Activated T-cell treated with anti-CD3 and anti-CD28 coated beads, Interleukin-2, amount 50 U/mL, for 72 hours (primary cell): ENCODE data around the gene KLHL36. TPM values are rescaled to one million over a fixed set of nuclear protein-coding genes. Genes with fewer than 3 reads are reported as not detected.
A peak's percentile ranks its signal among the peaks of the same experiment; 100 is the strongest.

ENCODE experiments used
- ATAC-seq, 2 donors: fragments of 150-1000 bp; cut with Tn5 transposase; replicated peaks in 1 of 2; 2 replicates each; pipeline ENCODE4 v1.10.0; 2021; ENCODE audit warnings: moderate library complexity in 2 of 2, mild to moderate bottlenecking in 1 of 2
- DNase-seq, 2 donors: peaks; one replicate each; pipeline ENCODE4 v3.0.0; 2021 to 2022; ENCODE audit warnings: mixed read lengths in 1 of 2
- H3K27ac Mint-ChIP-seq: one replicate; pipeline ENCODE4 v1.8.0; 2022; ENCODE audit warnings: mild to moderate bottlenecking, moderate library complexity, mixed read lengths
- H3K27me3 Mint-ChIP-seq: one replicate; pipeline ENCODE4 v1.8.0; 2022; ENCODE audit warnings: low read depth, mixed read lengths
- H3K36me3 Mint-ChIP-seq, 2 donors: one replicate each; pipeline ENCODE4 v1.8.0; 2022; ENCODE audit warnings: mixed read lengths in 2 of 2, mild to moderate bottlenecking in 1 of 2; ENCODE audit not compliant: insufficient read depth in 2 of 2
- H3K4me1 Mint-ChIP-seq: one replicate; pipeline ENCODE4 v1.8.0; 2022; ENCODE audit warnings: low read depth, mixed read lengths
- H3K4me3 Mint-ChIP-seq, 2 donors: one replicate each; pipeline ENCODE4 v1.8.0; 2022; ENCODE audit warnings: mild to moderate bottlenecking in 2 of 2, mixed read lengths in 2 of 2, moderate library complexity in 2 of 2
- H3K9me3 Mint-ChIP-seq, 2 donors: one replicate each; pipeline ENCODE4 v1.8.0; 2022; ENCODE audit warnings: mixed read lengths in 2 of 2
- total RNA-seq, 2 donors: library from RNA; stranded (reverse); gene quantifications; one replicate each; pipeline ENCODE4 v1.2.3, GENCODE V29; 2022

Gene KLHL36
- total RNA-seq, 2 donors from 2014 or later = 64.2 to 69.5 TPM

- Mint-ChIP-seq H3K27me3 (no peaks in the 10 kb centered on the region), H3K27ac (peak overlapping the region; percentile 67), H3K4me1 (peaks cover 99% of the 10 kb centered on the region), H3K4me3 (peak overlapping the region; percentile 41 to 66), H3K36me3 (peaks cover 19 to 50% of the 10 kb centered on the region in 2 donors), H3K9me3 (peaks cover 0 to 11% of the 10 kb centered on the region in 2 donors)
- ATAC-seq (no peak), DNase-seq (no peak)
Observed at GRCh38 chr16:84609563-84610177, 38.6 kb upstream of the KLHL36 start.

- ATAC-seq (no peak), DNase-seq (no peak)
- Mint-ChIP-seq H3K36me3 (peaks cover 21 to 54% of the 10 kb centered on the region in 2 donors), H3K4me3 (peak overlapping the region; percentile 41 to 66), H3K9me3 (peaks cover 0 to 11% of the 10 kb centered on the region in 2 donors), H3K4me1 (peaks cover 99% of the 10 kb centered on the region), H3K27me3 (no peaks in the 10 kb centered on the region), H3K27ac (peak overlapping the region; percentile 67)
Observed at GRCh38 chr16:84610376-84610775, 37.9 kb upstream of the KLHL36 start.

GRCh38 chr16:84611041-84611440 is 37.3 kb upstream of the KLHL36 start:
- H3K27me3 Mint-ChIP-seq = no peaks in the 10 kb centered on the region
- H3K4me3 Mint-ChIP-seq = peak overlapping the region; percentile 31 to 66
- ATAC-seq (no peak), DNase-seq (no peak)
- peaks cover 22 to 59% of the 10 kb centered on the region in 2 donors for H3K36me3 Mint-ChIP-seq
- H3K9me3 Mint-ChIP-seq = peaks cover 0 to 11% of the 10 kb centered on the region in 2 donors
- peaks cover 99% of the 10 kb centered on the region for H3K4me1 Mint-ChIP-seq
- peak overlapping the region; percentile 30 for H3K27ac Mint-ChIP-seq

DNA sequence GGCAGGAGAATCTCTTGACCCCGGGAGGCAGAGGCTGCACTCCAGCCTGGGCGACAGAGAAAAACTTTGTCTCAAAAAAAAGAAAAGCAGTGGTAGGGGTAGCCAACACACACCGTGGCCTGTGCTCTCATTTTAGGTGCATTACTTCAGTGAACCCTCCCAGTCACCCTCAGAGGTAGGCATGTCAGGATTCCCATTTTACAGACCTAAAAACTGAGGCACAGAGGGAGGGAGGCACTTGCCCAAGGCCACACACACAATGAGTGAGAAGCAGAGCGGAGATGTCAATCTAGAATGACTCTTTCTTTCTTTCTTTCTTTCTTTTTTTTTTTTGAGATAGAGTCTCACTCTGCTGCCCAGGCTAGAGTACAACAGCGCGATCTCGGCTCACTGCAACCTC is 35.6 kb upstream of the KLHL36 start:
- DNase-seq (no peak), ATAC-seq (no peak)
- Mint-ChIP-seq H3K36me3 (peaks cover 27 to 59% of the 10 kb centered on the region in 2 donors), H3K27ac (no peak overlapping the region), H3K27me3 (no peaks in the 10 kb centered on the region), H3K4me3 (no peak overlapping the region), H3K4me1 (peaks cover 85% of the 10 kb centered on the region), H3K9me3 (peaks cover 0 to 11% of the 10 kb centered on the region in 2 donors)

DNA sequence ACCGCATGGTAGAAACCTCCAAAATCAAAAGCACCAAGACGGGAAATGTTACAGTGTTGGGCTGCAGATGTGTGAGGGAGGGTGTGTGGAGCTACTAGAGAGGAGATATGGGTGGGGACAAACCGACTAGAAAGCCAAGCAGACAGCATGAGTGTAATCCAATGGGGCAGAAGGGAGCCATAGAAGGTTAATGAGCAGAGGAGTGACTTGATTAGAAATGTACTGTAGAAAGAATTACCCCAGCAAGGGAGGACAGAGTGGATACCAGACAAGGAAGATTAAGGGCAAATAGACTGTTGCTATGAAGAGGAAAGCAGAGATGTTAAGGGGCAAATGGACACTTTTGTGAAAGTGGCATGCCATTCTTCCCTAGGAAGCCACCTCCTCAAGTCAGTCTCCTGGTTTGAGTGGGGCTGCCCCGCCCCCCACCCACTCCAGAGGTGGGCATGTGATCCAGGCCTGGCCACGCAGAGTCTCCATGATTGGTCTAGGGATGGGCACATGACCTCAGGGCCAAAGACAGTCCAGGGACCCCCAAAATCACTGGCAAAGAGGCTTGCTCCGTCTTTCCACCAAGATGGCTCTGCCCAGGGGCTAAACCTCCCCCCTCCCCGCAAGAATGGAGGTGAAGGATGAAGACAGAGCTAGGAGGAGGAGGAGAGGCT is 34.8 kb upstream of the KLHL36 start:
- Mint-ChIP-seq H3K36me3 (peaks cover 27 to 52% of the 10 kb centered on the region in 2 donors), H3K27ac (peak overlapping the region; percentile 11), H3K27me3 (no peaks in the 10 kb centered on the region), H3K9me3 (peaks cover 0 to 11% of the 10 kb centered on the region in 2 donors), H3K4me1 (peaks cover 76% of the 10 kb centered on the region), H3K4me3 (peak overlapping the region; percentile 96 to 99)
- DNase-seq = no peak
- no peak for ATAC-seq

GRCh38 chr16:84614073-84614459 is 34.2 kb upstream of the KLHL36 start:
- no peak for DNase-seq
- H3K4me1 Mint-ChIP-seq = peaks cover 76% of the 10 kb centered on the region
- peaks cover 0 to 11% of the 10 kb centered on the region in 2 donors for H3K9me3 Mint-ChIP-seq
- peak overlapping the region; percentile 96 to 99 for H3K4me3 Mint-ChIP-seq
- no peak for ATAC-seq
- H3K36me3 Mint-ChIP-seq = peaks cover 27 to 51% of the 10 kb centered on the region in 2 donors
- H3K27ac Mint-ChIP-seq = peak overlapping the region; percentile 88
- peaks cover 2% of the 10 kb centered on the region for H3K27me3 Mint-ChIP-seq

GRCh38 chr16:84614623-84614967 is 33.7 kb upstream of the KLHL36 start:
- Mint-ChIP-seq H3K36me3 (peaks cover 27 to 49% of the 10 kb centered on the region in 2 donors), H3K27me3 (peaks cover 5% of the 10 kb centered on the region), H3K9me3 (peaks cover 0 to 11% of the 10 kb centered on the region in 2 donors), H3K4me1 (peaks cover 71% of the 10 kb centered on the region), H3K27ac (peak overlapping the region; percentile 88), H3K4me3 (peak overlapping the region; percentile 96 to 99)
- DNase-seq (peak in 1 of 2 donors; percentile 24), ATAC-seq (no peak)

- peak overlapping the region; percentile 96 to 99 for H3K4me3 Mint-ChIP-seq
Observed at GRCh38 chr16:84614968-84615813, 33.1 kb upstream of the KLHL36 start.

DNA sequence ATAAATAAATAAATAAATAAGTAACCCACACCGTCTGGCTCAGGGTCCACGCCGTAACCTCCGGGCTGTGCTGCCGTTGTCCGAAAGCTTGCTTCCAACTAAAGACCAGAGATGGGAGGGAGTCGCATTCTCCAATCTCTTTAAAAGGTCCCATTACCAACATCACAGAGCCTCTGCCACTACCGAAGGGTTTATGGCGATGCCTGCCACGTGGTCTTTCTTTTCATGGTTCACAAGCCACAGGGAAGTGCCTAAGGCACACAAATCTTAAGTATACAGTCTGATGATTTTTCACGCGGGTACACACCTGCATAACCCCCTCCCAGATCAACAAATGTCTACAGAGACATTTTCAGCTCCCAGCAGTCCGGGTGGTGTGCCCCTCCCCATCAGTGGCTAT is 31.8 kb upstream of the KLHL36 start:
- no peak for DNase-seq
- H3K27ac Mint-ChIP-seq = peak overlapping the region; percentile 78

More at GRCh38 chr16:84614968-84615813, 33.1 kb upstream of the KLHL36 start:
- Mint-ChIP-seq H3K27ac (peak overlapping the region; percentile 88), H3K4me1 (peaks cover 66% of the 10 kb centered on the region), H3K9me3 (peaks cover 0 to 11% of the 10 kb centered on the region in 2 donors), H3K36me3 (peaks cover 24 to 45% of the 10 kb centered on the region in 2 donors), H3K27me3 (peaks cover 5% of the 10 kb centered on the region)
- DNase-seq (no peak), ATAC-seq (no peak)

GRCh38 chr16:84617041-84617790 is 31.1 kb upstream of the KLHL36 start:
- H3K27ac Mint-ChIP-seq = peak overlapping the region; percentile 78
- H3K27me3 Mint-ChIP-seq = peaks cover 5% of the 10 kb centered on the region
- DNase-seq = peak; percentile 66 to 71
- no peaks in the 10 kb centered on the region for H3K9me3 Mint-ChIP-seq
- peaks cover 52% of the 10 kb centered on the region for H3K4me1 Mint-ChIP-seq
- peak; percentile 54 for ATAC-seq
- H3K36me3 Mint-ChIP-seq = peaks cover 15 to 26% of the 10 kb centered on the region in 2 donors
- peak overlapping the region; percentile 98 to 99 for H3K4me3 Mint-ChIP-seq

More for the DNA sequence above, 31.8 kb upstream of the KLHL36 start:
- no peak for ATAC-seq
- H3K4me1 Mint-ChIP-seq = peaks cover 52% of the 10 kb centered on the region
- H3K36me3 Mint-ChIP-seq = peaks cover 17 to 32% of the 10 kb centered on the region in 2 donors
- peaks cover 5% of the 10 kb centered on the region for H3K27me3 Mint-ChIP-seq
- H3K4me3 Mint-ChIP-seq = peak overlapping the region; percentile 98 to 99
- peaks cover 0 to 2% of the 10 kb centered on the region in 2 donors for H3K9me3 Mint-ChIP-seq

DNA sequence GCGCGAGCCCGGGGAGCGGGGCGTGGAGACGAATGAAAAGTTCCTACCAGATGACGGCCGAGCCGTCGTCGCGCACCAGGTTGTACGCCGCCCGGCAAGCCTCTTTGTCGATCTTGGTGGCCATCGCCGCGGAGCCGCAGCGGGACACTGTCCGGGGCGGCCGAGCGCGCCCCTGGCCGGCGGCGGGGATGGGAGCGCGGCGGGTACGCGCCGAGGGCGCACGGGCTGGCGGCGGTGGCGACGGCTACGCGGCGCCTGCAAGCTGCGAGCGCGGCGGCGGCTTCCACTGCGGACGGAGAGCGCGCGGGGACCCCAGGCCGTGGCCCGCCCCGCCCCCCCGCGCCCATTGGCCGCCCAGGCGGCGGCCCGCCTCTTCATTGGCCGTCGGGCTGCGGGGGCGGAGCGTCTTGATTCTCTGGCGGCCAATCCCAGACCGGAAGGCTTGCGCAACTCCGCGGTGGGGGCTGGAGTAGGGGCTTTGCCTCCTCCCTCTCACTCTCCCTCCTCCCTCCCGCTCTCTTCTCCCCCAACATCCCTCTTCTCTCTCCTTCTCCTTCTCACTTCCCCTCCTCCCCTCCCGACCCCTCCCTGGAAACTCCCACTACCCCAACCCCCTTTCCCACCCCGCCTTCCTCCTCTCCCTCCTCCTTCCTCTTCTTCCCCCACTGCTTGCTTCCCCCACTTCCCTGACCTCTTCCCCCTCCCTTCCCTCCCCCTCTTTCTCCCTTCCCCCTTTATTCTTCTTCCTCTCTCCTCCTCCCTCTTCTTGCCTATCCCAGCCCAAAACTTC is 30.3 kb upstream of the KLHL36 start, which contains the start of gene COTL1:
Gene COTL1, minus strand, starts transcription at position 288 of the 790 bp plus-strand sequence. Its CDS starts 164 bp downstream, at position 124.
- Mint-ChIP-seq H3K4me3 (peak within 1 kb of the TSS; percentile 98 to 99), H3K27ac (peak within 1 kb of the TSS; percentile 78), H3K4me1 (peaks cover 47% of the 10 kb centered on the region), H3K27me3 (peaks cover 5% of the 10 kb centered on the region), H3K36me3 (peaks cover 15 to 24% of the 10 kb centered on the region in 2 donors), H3K9me3 (no peaks in the 10 kb centered on the region)
- DNase-seq (peak; percentile 97), ATAC-seq (peak; percentile 86 to 90)
